ENCODE results near the gene GPC5. TPM values are rescaled to one million over a fixed set of nuclear protein-coding genes. Genes with fewer than 3 reads are reported as not detected.

Gene GPC5
- total and polyA plus RNA-seq, 9 of the 15 experiments (the other 6 are each of a cell fraction or from before 2014, with no cell fraction given): 0.18 to 0.27 TPM; not detected in 7

DNA sequence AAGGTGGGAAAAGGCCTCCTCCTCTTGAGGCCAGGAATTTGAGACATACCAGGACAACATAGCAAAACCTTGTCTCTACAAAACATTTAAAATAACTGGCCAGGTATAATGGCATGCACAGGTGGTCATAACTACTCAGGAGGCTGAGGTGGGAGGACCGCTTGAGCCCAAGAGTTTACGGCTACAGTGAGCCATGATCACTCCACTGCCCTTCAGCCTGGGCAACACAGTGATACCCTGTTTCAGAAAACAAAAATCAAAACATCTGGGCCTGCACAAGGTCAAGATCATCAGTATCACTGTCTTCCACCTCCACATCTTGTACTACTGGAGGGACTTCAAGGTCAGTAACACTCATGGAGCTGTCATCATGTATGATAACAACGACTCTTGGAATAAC, 1085.5 kb downstream of the GPC5 start (continued):
- TF ChIP-seq FOXA3 (CRISPR knock-in tag; conservative IDR thresholded peaks at IDR 0.05 in 1 of 2, IDR thresholded peaks at IDR 0.05 in 1 of 2): no peak
- TF ChIP-seq CREM (IDR thresholded peaks at IDR 0.05; ENCODE audit: low read depth): no peak
- TF ChIP-seq, protein P1, sequence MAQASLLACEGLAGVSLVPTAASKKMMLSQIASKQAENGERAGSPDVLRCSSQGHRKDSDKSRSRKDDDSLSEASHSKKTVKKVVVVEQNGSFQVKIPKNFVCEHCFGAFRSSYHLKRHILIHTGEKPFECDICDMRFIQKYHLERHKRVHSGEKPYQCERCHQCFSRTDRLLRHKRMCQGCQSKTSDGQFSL (CRISPR knock-in tag; IDR thresholded peaks at IDR 0.05): no peak
- TF ChIP-seq, protein P1 (tag; IDR thresholded peaks at IDR 0.05): no peak
- no peak for TF ChIP-seq ZNF507 (tag; conservative IDR thresholded peaks at IDR 0.05)
- no peak for TF ChIP-seq SIN3B (IDR thresholded peaks at IDR 0.05; ENCODE audit: low read depth)
- no peak for TF ChIP-seq ZKSCAN8 (CRISPR knock-in tag; IDR thresholded peaks at IDR 0.05)
- no peak for TF ChIP-seq HNRNPH1 (optimal IDR thresholded peaks at IDR 0.05; ENCODE audit: low read depth, low read length)
- TF ChIP-seq BRCA1 (IDR thresholded peaks at IDR 0.05): no peak
- TF ChIP-seq BRCA1 (CRISPR knock-in tag; IDR thresholded peaks at IDR 0.05): 0 out of 2 replicates have a peak, but pooled peaks have one; percentile 43
- peak; percentile 71 for TF ChIP-seq SETDB1 (IDR thresholded peaks at IDR 0.05; ENCODE audit: low read length)
- no peak for TF ChIP-seq FOXJ3 (CRISPR knock-in tag; IDR thresholded peaks at IDR 0.05)
- TF ChIP-seq PRDM10 (IDR thresholded peaks at IDR 0.05; ENCODE audit: partially characterized antibody): no peak
- TF ChIP-seq STAG1 (CRISPR knock-in tag; IDR thresholded peaks at IDR 0.05; ENCODE audit: borderline replicate concordance): peak; percentile 45; the same call in 1 of the 2 replicates
- TF ChIP-seq NRF1 (conservative IDR thresholded peaks at IDR 0.05 in 1 of 2, IDR thresholded peaks at IDR 0.05 in 1 of 2): no peak
- TF ChIP-seq ZEB2 (IDR thresholded peaks at IDR 0.05): no peak
- no peak for TF ChIP-seq ESRRA (IDR thresholded peaks at IDR 0.05; ENCODE audit: borderline replicate concordance, low read depth)
- TF ChIP-seq LARP7 (IDR thresholded peaks at IDR 0.05): no peak
- no peak for TF ChIP-seq MNT (conservative IDR thresholded peaks at IDR 0.05)
